GM19193 (cell line): ENCODE data around the gene BRK1.

Source experiments
- POLR2A ChIP-seq: IDR thresholded peaks from 4 replicates; pipeline ENCODE4 v1.6.1; 2011; ENCODE audit not compliant: insufficient read depth, insufficient read length; ENCODE audit errors: extremely low read depth

Gene BRK1

GRCh38 chr3:10115326-10116137 lies at the start of gene BRK1:
TSS of gene BRK1 (plus strand) at chr3:10115675. CDS start at chr3:10115702, 27 bp downstream.
- TF ChIP-seq POLR2A: peak; percentile 97

- no peak for TF ChIP-seq POLR2A
Observed at GRCh38 chr3:10074666-10075065, 40.8 kb upstream of the BRK1 start.

GRCh38 chr3:10081871-10082270 lies 33.6 kb upstream of the BRK1 start:
- TF ChIP-seq POLR2A: no peak

- TF ChIP-seq POLR2A: no peak
Observed at GRCh38 chr3:10085738-10086137, 29.7 kb upstream of the BRK1 start.

- TF ChIP-seq POLR2A: no peak
Observed at GRCh38 chr3:10088256-10088655, 27.2 kb upstream of the BRK1 start.

GRCh38 chr3:10090179-10090578 lies 25.3 kb upstream of the BRK1 start:
- TF ChIP-seq POLR2A: no peak

GRCh38 chr3:10093678-10094077 lies 21.8 kb upstream of the BRK1 start:
- no peak for TF ChIP-seq POLR2A

GRCh38 chr3:10099041-10099440 lies 16.4 kb upstream of the BRK1 start:
- TF ChIP-seq POLR2A: no peak

GRCh38 chr3:10106919-10107318 lies 8.6 kb upstream of the BRK1 start:
- no peak for TF ChIP-seq POLR2A

- TF ChIP-seq POLR2A: no peak
Observed at GRCh38 chr3:10108091-10108490, 7.4 kb upstream of the BRK1 start, which contains the start of gene FANCD2OS. TSS of gene FANCD2OS (minus strand) at chr3:10108255. CDS start at chr3:10104774, 3,481 bp downstream.

GRCh38 chr3:10116138-10116460 lies 624 bp downstream of the BRK1 start:
- no peak for TF ChIP-seq POLR2A

GRCh38 chr3:10116928-10117327 lies 1.5 kb downstream of the BRK1 start:
- no peak for TF ChIP-seq POLR2A

- TF ChIP-seq POLR2A: no peak
Observed at GRCh38 chr3:10119376-10119775, 3.9 kb downstream of the BRK1 start.

- no peak for TF ChIP-seq POLR2A
Observed at GRCh38 chr3:10121064-10121463, 5.6 kb downstream of the BRK1 start.

- no peak for TF ChIP-seq POLR2A
Observed at GRCh38 chr3:10122724-10123123, 7.2 kb downstream of the BRK1 start.

- no peak for TF ChIP-seq POLR2A
Observed at GRCh38 chr3:10136426-10137005, 21.0 kb downstream of the BRK1 start.

- no peak for TF ChIP-seq POLR2A
Observed at GRCh38 chr3:10137178-10137577, 21.7 kb downstream of the BRK1 start.

- no peak for TF ChIP-seq POLR2A
Observed at GRCh38 chr3:10140996-10141546, 25.6 kb downstream of the BRK1 start.
